DND-41 (cell line): ENCODE data around the gene DCC.

Source experiments
- CTCF ChIP-seq: IDR thresholded peaks from 2 replicates; pipeline ENCODE4 v1.5.1; 2012; ENCODE audit warnings: borderline replicate concordance, low read length, moderate library complexity, mild to moderate bottlenecking; ENCODE audit not compliant: poor library complexity, severe bottlenecking; ENCODE audit errors: extremely low read depth
- EZH2 ChIP-seq: IDR thresholded peaks from 3 replicates; pipeline ENCODE4 v1.6.1; 2012; ENCODE audit warnings: borderline replicate concordance, low read depth, mild to moderate bottlenecking, moderate library complexity, low read length, inconsistent platforms; ENCODE audit not compliant: severe bottlenecking

GRCh38 chr18:53451902-53452301 is 1111.9 kb downstream of the DCC start:
- TF ChIP-seq CTCF (no peak), EZH2 (no peak)
